ENCODE measurements around the gene RPH3AL. TPM values are rescaled to one million over a fixed set of nuclear protein-coding genes. Genes with fewer than 3 reads are reported as not detected.
"Not testable (repeated sequence)": the region's sequence is repeated elsewhere in the genome, so short reads cannot be mapped to it uniquely, and the experiment has no call there.

The RPH3AL gene
- total RNA-seq, 2 donors from 2014 or later: 2.6 to 6.8 TPM

GRCh38 chr17:177762-178161 is 174.8 kb downstream of the RPH3AL start:
- Mint-ChIP-seq H3K36me3 (no peaks in the 10 kb centered on the region), H3K4me3 (no peak overlapping the region), H3K9me3 (no peaks in the 10 kb centered on the region)

DNA sequence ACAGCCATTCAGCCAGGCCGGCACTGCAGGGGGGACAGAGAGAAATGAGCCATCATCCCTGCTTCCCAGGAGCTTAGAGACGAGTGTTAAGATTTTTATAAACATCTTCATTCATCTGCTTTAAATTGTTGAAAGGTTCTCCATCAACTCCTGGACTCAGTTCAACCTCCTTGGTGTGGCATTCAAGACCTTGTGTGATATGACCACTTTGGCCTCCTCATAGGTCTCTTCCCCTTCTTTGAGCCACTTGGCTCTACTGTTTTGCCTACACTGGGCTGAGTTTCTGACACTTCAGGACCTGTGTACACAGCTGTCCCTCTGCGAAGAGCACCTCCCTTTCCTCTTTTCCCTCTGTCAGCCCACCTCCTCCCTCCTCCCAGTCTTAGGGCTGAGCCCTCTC is 175.5 kb downstream of the RPH3AL start:
- H3K27me3 Mint-ChIP-seq: peaks cover 3 to 6% of the 10 kb centered on the region in 2 donors
- DNase-seq (ENCODE audit: low spot score): peak; percentile 22
- no peaks in the 10 kb centered on the region for H3K9me3 Mint-ChIP-seq
- no peaks in the 10 kb centered on the region for H3K36me3 Mint-ChIP-seq
- peaks cover 0 to 3% of the 10 kb centered on the region in 2 donors for H3K4me1 Mint-ChIP-seq (ENCODE audit: low read depth in 2 of 2)
- no peak for ATAC-seq
- no peak overlapping the region for H3K27ac Mint-ChIP-seq
- H3K4me3 Mint-ChIP-seq: no peak overlapping the region

More at GRCh38 chr17:177762-178161, 174.8 kb downstream of the RPH3AL start:
- no peak overlapping the region for H3K27ac Mint-ChIP-seq
- H3K4me1 Mint-ChIP-seq (ENCODE audit: low read depth in 2 of 2): peaks cover 0 to 5% of the 10 kb centered on the region in 2 donors
- DNase-seq (ENCODE audit: low spot score): peak; percentile 37
- peaks cover 8 to 9% of the 10 kb centered on the region in 2 donors for H3K27me3 Mint-ChIP-seq
- no peak for ATAC-seq

DNA sequence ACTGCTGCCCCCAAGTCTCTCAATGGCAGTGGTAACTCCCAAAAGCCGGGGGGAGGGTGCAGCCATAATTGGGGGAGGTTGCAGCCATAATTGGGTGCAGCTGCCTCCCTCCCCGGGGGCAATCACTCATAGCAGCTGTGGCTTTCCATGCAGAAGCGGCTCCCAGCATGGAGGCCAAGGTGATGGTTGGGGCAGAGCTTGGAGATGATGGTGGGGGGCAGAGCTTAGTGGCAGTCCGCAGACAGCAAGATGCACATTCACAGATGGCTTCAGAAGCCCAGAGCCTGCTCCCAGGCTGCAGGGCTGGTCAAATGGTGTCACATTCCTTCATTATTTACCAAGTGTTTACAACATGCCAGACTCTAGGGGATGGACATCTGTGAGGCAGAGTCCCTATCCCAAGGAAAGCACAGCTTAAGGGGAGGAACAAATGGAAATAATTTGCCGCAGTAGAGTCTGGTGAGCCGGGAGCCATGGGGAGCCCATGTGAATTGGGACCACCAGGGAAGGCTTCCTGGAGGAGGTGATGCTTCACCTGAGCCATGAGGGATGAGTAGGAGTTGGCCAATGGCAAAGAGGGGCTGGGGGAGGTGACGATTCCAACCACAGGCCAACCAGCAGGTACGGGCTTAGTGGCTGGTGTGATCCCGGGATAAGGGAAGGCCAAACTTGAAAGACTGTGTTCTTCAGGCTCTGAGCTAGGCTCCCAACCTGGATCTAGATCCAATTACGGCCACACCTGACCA is 179.3 kb downstream of the RPH3AL start:
- H3K27ac Mint-ChIP-seq: no peak overlapping the region
- peaks cover 0 to 4% of the 10 kb centered on the region in 2 donors for H3K4me1 Mint-ChIP-seq (ENCODE audit: low read depth in 2 of 2)
- H3K36me3 Mint-ChIP-seq: no peaks in the 10 kb centered on the region
- ATAC-seq: no peak
- H3K4me3 Mint-ChIP-seq: no peak overlapping the region
- H3K27me3 Mint-ChIP-seq: peaks cover 5 to 7% of the 10 kb centered on the region in 2 donors
- no peak for DNase-seq (ENCODE audit: low spot score)
- no peaks in the 10 kb centered on the region for H3K9me3 Mint-ChIP-seq

- Mint-ChIP-seq H3K4me3 (no peak overlapping the region), H3K27ac (no peak overlapping the region), H3K9me3 (no peaks in the 10 kb centered on the region), H3K4me1 (ENCODE audit: low read depth in 2 of 2) (peaks cover 0 to 4% of the 10 kb centered on the region in 2 donors), H3K36me3 (no peaks in the 10 kb centered on the region), H3K27me3 (peaks cover 5 to 6% of the 10 kb centered on the region in 2 donors)
- DNase-seq (ENCODE audit: low spot score) (no peak), ATAC-seq (peak; percentile 21 to 22)
These were observed 180.2 kb downstream of the RPH3AL start for GRCh38 chr17:172401-172800.

DNA sequence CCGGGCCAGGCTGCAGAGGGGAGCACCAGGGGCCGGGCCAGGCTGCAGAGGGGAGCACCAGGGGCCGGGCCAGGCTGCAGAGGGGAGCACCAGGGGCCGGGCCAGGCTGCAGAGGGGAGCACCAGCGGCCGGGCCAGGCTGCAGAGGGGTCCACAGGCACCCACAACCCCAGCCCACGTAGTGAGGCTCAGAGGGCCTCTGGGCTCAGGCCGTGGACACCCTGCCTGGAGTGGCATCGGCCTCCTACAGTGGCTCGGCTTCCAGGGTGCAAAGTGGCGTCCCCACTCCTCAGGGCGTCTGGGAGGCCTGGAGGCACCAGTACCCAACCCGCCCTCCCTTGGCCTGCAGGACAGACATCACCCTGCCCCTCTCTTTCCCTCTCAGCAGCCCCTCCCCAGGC is 180.7 kb downstream of the RPH3AL start:
- no peak overlapping the region for H3K4me3 Mint-ChIP-seq
- H3K9me3 Mint-ChIP-seq: no peaks in the 10 kb centered on the region
- ATAC-seq (no peak), DNase-seq (ENCODE audit: low spot score) (no peak)
- peaks cover 5% of the 10 kb centered on the region in 2 donors for H3K27me3 Mint-ChIP-seq
- no peak overlapping the region for H3K27ac Mint-ChIP-seq
- H3K36me3 Mint-ChIP-seq: no peaks in the 10 kb centered on the region
- H3K4me1 Mint-ChIP-seq (ENCODE audit: low read depth in 2 of 2): peaks cover 0 to 4% of the 10 kb centered on the region in 2 donors

GRCh38 chr17:170130-170670 is 182.4 kb downstream of the RPH3AL start:
- H3K9me3 Mint-ChIP-seq: no peaks in the 10 kb centered on the region
- no peaks in the 10 kb centered on the region for H3K36me3 Mint-ChIP-seq
- peaks cover 5% of the 10 kb centered on the region in 2 donors for H3K27me3 Mint-ChIP-seq
- DNase-seq (ENCODE audit: low spot score) (peak; percentile 44), ATAC-seq (peak; percentile 45 to 56)
- H3K27ac Mint-ChIP-seq: no peak overlapping the region
- H3K4me1 Mint-ChIP-seq (ENCODE audit: low read depth in 2 of 2): peaks cover 0 to 4% of the 10 kb centered on the region in 2 donors
- H3K4me3 Mint-ChIP-seq: no peak overlapping the region

DNA sequence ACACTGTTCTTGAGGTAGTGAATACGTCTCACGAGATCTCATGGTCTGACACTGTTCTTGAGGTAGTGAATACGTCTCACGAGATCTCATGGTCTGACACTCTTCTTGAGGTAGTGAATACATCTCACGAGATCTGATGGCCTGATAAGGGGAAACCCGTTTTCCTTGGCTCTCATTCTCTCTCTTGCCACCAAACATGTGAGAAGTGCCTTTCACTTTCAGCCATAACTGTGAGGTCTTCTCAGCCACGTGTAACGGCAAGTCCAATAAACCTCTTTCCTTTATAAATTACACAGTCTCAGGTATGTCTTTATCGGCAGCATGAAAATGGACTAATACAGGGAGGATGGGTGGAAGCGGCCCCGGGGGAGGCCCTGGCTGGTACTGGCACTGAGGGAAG is 184.0 kb downstream of the RPH3AL start:
- not testable (repeated sequence) for H3K27me3 Mint-ChIP-seq; H3K36me3 Mint-ChIP-seq; ATAC-seq; H3K4me3 Mint-ChIP-seq; H3K4me1 Mint-ChIP-seq (ENCODE audit: low read depth in 2 of 2); H3K27ac Mint-ChIP-seq; H3K9me3 Mint-ChIP-seq
- peak; percentile 51 for DNase-seq (ENCODE audit: low spot score)

- ATAC-seq: no peak
- peaks cover 5% of the 10 kb centered on the region in 2 donors for H3K27me3 Mint-ChIP-seq
- H3K4me3 Mint-ChIP-seq: no peak overlapping the region
- no peaks in the 10 kb centered on the region for H3K36me3 Mint-ChIP-seq
- H3K27ac Mint-ChIP-seq: no peak overlapping the region
- H3K9me3 Mint-ChIP-seq: no peaks in the 10 kb centered on the region
- no peak for DNase-seq (ENCODE audit: low spot score)
- peaks cover 0 to 4% of the 10 kb centered on the region in 2 donors for H3K4me1 Mint-ChIP-seq (ENCODE audit: low read depth in 2 of 2)
These were observed 186.7 kb downstream of the RPH3AL start for GRCh38 chr17:165939-166338.

DNA sequence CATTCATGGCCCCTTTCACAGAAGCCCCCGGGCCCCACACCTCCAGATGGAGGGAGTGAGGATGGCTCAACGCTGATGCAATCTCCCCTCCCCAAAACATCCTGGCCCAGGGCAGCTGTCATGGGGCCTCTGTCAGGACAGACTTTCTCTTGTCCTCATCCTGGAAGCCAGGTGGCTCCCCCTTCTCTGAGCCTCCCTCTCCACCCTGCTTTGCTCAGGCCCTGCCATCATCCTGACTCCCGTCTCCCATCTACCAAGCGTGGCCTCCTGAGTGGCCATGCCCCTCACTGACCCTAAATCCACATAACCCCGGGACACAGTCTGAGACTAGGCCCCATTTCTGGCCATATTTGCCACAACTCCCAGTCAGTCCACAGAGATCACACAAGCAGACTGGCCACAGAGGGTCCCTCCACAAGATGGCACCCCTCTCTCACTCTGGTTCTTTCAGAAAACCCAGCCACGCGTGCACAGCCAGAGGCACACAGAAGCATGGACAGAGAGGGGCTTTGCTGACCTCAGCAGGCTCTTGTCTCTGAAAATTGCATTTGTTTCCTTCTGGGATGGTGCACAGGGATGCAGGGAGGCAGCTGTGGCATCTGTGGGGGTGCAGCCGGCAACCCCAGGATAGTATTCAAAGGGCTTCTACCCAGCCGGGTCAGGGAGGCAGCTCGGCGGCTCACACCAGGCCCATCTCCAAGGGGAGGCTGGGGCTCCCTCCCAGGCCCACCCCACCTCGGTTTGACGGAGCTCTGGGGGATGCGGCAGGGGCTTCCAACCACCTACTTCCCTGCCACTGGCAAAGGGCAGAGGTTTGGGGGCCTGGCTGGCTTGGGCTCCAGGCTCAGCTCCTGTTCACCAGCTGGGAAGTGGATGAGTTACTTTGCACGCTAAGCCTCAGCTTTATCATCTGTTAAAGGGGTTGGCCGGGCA is 188.0 kb downstream of the RPH3AL start:
- Mint-ChIP-seq H3K27ac (no peak overlapping the region), H3K36me3 (no peaks in the 10 kb centered on the region), H3K9me3 (no peaks in the 10 kb centered on the region), H3K27me3 (peaks cover 2 to 5% of the 10 kb centered on the region in 2 donors), H3K4me1 (ENCODE audit: low read depth in 2 of 2) (peaks cover 0 to 2% of the 10 kb centered on the region in 2 donors), H3K4me3 (no peak overlapping the region)
- ATAC-seq: peak in 1 of 2 donors; percentile 56
- peak; percentile 39 for DNase-seq (ENCODE audit: low spot score)

DNA sequence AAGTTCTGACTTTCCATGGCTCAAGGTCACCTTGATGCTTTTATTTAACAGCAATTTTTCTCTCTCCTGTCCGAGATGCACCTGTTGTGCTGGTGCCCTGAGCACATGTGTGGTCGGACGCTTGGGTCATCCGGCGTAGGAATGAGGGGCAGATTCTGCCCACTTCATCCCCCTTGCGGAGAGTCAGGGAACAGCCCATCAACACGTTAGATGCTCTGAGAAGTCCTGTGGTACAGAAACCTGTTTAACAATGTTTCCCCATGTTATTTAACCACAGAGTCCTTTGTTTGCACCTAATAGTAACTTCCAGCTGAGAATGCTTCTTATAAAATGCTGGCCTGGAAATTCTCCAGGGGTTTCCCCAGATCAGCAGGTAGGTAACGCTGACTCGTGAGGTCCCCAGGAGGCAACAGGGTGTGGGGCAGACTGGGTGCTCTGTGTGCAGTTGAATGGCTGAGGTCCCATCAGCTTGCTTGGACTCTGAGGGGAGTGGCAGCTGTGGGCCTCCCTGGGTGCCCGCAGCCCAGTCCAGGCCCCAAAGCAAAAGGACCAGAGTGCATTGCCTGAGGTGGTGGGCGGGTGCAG is 189.0 kb downstream of the RPH3AL start:
- H3K4me1 Mint-ChIP-seq (ENCODE audit: low read depth in 2 of 2): peaks cover 0 to under 1% of the 10 kb centered on the region in 2 donors
- H3K9me3 Mint-ChIP-seq: no peaks in the 10 kb centered on the region
- no peak overlapping the region for H3K4me3 Mint-ChIP-seq
- ATAC-seq (no peak), DNase-seq (ENCODE audit: low spot score) (no peak)
- H3K36me3 Mint-ChIP-seq: no peaks in the 10 kb centered on the region
- no peak overlapping the region for H3K27ac Mint-ChIP-seq
- peaks cover 0 to under 1% of the 10 kb centered on the region in 2 donors for H3K27me3 Mint-ChIP-seq

DNA sequence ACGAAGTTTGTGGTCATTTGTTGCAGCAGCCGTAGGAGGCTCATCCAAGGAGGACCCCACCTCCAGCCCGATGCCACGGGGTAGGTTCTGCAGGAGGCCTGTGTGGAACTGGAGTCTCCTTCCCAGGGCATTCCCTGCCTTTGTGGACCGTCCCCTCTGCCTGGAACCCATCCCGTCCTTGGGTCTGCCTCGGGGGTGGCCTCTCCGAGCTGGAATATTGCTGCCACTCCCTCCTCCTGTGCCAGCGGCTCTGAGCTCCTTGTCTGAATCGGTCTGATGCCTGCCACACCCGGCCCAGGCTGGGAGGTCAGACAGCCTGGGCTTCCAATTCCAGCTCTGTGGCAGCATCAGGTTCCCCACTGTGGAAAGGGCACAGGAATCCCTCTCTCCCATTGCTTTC is 189.9 kb downstream of the RPH3AL start:
- no peak for ATAC-seq
- Mint-ChIP-seq H3K27ac (no peak overlapping the region), H3K27me3 (no peaks in the 10 kb centered on the region), H3K9me3 (no peaks in the 10 kb centered on the region), H3K4me3 (no peak overlapping the region), H3K36me3 (no peaks in the 10 kb centered on the region), H3K4me1 (ENCODE audit: low read depth in 2 of 2) (no peaks in the 10 kb centered on the region)
- DNase-seq (ENCODE audit: low spot score): no peak

Measured in natural killer cell treated with Interleukin-12 subunit alpha and Interleukin-12 subunit beta and Interleukin-15 and Interleukin-18, amount 100 ng/mL, for 72 hours (primary cell).